ENCODE measurements around the gene ABI1.

Gene ABI1

DNA sequence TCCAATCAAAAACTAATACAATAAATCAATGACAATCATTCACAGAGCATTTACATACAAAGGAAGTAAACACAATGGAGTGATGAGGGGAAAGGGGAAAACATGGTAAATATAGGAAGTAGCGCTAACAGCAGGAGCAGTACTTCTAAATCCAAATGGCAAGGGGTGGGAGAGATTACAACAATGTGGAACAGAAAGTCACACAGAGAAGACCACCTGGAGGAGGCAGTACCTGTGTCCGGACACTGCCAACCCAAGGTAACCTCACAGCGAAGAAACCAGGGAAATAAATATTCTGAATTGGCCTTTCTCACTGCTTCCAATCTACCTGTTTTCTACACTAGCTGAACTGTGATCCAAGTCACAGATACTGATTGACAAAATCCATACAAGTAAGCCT is 58.2 kb downstream of the ABI1 start:
- Histone ChIP-seq H3K36me3 (replicated peaks; ENCODE audit: insufficient read depth, low read length) (no peaks in the 10 kb centered on the region), H3K4me2 (ENCODE audit: low read depth, low read length) (peak overlapping the region; percentile 14; the same call in 1 of the 2 replicates), H4K20me1 (ENCODE audit: insufficient read depth, low read length) (no peaks in the 10 kb centered on the region), H2AFZ (ENCODE audit: low read length) (no peak overlapping the region), H3K27ac (ENCODE audit: low read length) (no peak overlapping the region), H3K4me1 (ENCODE audit: low read length) (peaks cover 81% of the 10 kb centered on the region), H3K9ac (ENCODE audit: low read length) (no peak overlapping the region), H3K79me2 (ENCODE audit: low read length) (peaks cover 91% of the 10 kb centered on the region), H3K4me3 (ENCODE audit: low read length) (no peak overlapping the region), H3K9me2 (replicated peaks; ENCODE audit: insufficient read depth, low read length) (no peaks in the 10 kb centered on the region), H3K9me3 (replicated peaks; ENCODE audit: insufficient read depth, low read length) (no peaks in the 10 kb centered on the region), H3K27me3 (replicated peaks; ENCODE audit: insufficient read depth, low read length) (no peaks in the 10 kb centered on the region), H3F3A (ENCODE audit: insufficient read depth, low read length) (peaks cover 18% of the 10 kb centered on the region)
- no peak for DNase-seq
- TF ChIP-seq, protein P1, sequence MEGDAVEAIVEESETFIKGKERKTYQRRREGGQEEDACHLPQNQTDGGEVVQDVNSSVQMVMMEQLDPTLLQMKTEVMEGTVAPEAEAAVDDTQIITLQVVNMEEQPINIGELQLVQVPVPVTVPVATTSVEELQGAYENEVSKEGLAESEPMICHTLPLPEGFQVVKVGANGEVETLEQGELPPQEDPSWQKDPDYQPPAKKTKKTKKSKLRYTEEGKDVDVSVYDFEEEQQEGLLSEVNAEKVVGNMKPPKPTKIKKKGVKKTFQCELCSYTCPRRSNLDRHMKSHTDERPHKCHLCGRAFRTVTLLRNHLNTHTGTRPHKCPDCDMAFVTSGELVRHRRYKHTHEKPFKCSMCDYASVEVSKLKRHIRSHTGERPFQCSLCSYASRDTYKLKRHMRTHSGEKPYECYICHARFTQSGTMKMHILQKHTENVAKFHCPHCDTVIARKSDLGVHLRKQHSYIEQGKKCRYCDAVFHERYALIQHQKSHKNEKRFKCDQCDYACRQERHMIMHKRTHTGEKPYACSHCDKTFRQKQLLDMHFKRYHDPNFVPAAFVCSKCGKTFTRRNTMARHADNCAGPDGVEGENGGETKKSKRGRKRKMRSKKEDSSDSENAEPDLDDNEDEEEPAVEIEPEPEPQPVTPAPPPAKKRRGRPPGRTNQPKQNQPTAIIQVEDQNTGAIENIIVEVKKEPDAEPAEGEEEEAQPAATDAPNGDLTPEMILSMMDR (IDR thresholded peaks at IDR 0.05; ENCODE audit: low read length), result no peak
- no peak for TF ChIP-seq EZH2 (optimal IDR thresholded peaks at IDR 0.05; ENCODE audit: low read depth, low read length)

- peak overlapping the region; percentile 3; the same call in 1 of the 2 replicates for H3K27ac ChIP-seq (ENCODE audit: low read length)
- H3K79me2 ChIP-seq (ENCODE audit: low read length), result peaks cover 91% of the 10 kb centered on the region
Observed at GRCh38 chr10:26801831-26802230, 58.9 kb downstream of the ABI1 start.

GRCh38 chr10:26801274-26801673 is 59.5 kb downstream of the ABI1 start:
- H3K36me3 ChIP-seq (replicated peaks; ENCODE audit: insufficient read depth, low read length), result no peaks in the 10 kb centered on the region
- peaks cover 91% of the 10 kb centered on the region for H3K79me2 ChIP-seq (ENCODE audit: low read length)
- H4K20me1 ChIP-seq (ENCODE audit: insufficient read depth, low read length), result no peaks in the 10 kb centered on the region
- H3K4me3 ChIP-seq (ENCODE audit: low read length), result no peak overlapping the region
- no peaks in the 10 kb centered on the region for H3K9me2 ChIP-seq (replicated peaks; ENCODE audit: insufficient read depth, low read length)
- H3K4me2 ChIP-seq (ENCODE audit: low read depth, low read length), result peak overlapping the region; percentile 14; the same call in 1 of the 2 replicates
- no peaks in the 10 kb centered on the region for H3K9me3 ChIP-seq (replicated peaks; ENCODE audit: insufficient read depth, low read length)
- peaks cover 76% of the 10 kb centered on the region for H3K4me1 ChIP-seq (ENCODE audit: low read length)
- no peak overlapping the region for H3K27ac ChIP-seq (ENCODE audit: low read length)
- no peak overlapping the region for H3K9ac ChIP-seq (ENCODE audit: low read length)
- no peak for DNase-seq
- peaks cover 18% of the 10 kb centered on the region for H3F3A ChIP-seq (ENCODE audit: insufficient read depth, low read length)
- no peaks in the 10 kb centered on the region for H3K27me3 ChIP-seq (replicated peaks; ENCODE audit: insufficient read depth, low read length)
- H2AFZ ChIP-seq (ENCODE audit: low read length), result no peak overlapping the region
- TF ChIP-seq, protein P1 (IDR thresholded peaks at IDR 0.05; ENCODE audit: low read length), result no peak
- no peak for TF ChIP-seq EZH2phosphoT487 (IDR thresholded peaks at IDR 0.05; ENCODE audit: low read length)
- no peak for TF ChIP-seq EZH2 (optimal IDR thresholded peaks at IDR 0.05; ENCODE audit: low read depth, low read length)

More at GRCh38 chr10:26801831-26802230, 58.9 kb downstream of the ABI1 start:
- no peaks in the 10 kb centered on the region for H4K20me1 ChIP-seq (ENCODE audit: insufficient read depth, low read length)
- H3K4me2 ChIP-seq (ENCODE audit: low read depth, low read length), result peak overlapping the region; percentile 14; the same call in 1 of the 2 replicates
- H3K27me3 ChIP-seq (replicated peaks; ENCODE audit: insufficient read depth, low read length), result no peaks in the 10 kb centered on the region
- no peak overlapping the region for H3K4me3 ChIP-seq (ENCODE audit: low read length)
- peaks cover 82% of the 10 kb centered on the region for H3K4me1 ChIP-seq (ENCODE audit: low read length)
- no peak overlapping the region for H3K9ac ChIP-seq (ENCODE audit: low read length)
- no peaks in the 10 kb centered on the region for H3K9me3 ChIP-seq (replicated peaks; ENCODE audit: insufficient read depth, low read length)
- TF ChIP-seq EZH2 (optimal IDR thresholded peaks at IDR 0.05; ENCODE audit: low read depth, low read length), result no peak
- H3K36me3 ChIP-seq (replicated peaks; ENCODE audit: insufficient read depth, low read length), result no peaks in the 10 kb centered on the region
- H2AFZ ChIP-seq (ENCODE audit: low read length), result no peak overlapping the region
- no peak for DNase-seq
- H3K9me2 ChIP-seq (replicated peaks; ENCODE audit: insufficient read depth, low read length), result no peaks in the 10 kb centered on the region
- peaks cover 18% of the 10 kb centered on the region for H3F3A ChIP-seq (ENCODE audit: insufficient read depth, low read length)

DNA sequence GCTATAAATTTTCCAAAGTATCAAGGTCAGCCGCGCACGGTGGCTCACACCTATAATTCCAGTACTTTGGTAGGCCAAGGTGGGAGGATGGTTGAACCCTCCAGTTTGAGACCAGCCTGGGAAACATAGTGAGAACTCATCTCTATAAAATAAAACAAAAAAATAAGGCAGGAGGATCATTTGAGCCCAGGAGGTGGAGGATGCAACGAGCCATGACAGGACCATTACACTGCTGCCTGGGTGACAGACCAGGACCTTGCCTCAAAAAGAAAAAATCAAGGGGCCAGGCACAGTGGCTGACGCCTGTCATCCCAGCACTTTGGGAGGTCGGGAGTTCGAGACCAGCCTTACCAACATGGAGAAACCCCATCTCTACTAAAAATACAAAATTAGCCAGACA is 60.3 kb downstream of the ABI1 start:
- Histone ChIP-seq H3K9me2 (replicated peaks; ENCODE audit: insufficient read depth, low read length) (no peaks in the 10 kb centered on the region), H3K4me3 (ENCODE audit: low read length) (no peak overlapping the region), H3K9me3 (replicated peaks; ENCODE audit: insufficient read depth, low read length) (no peaks in the 10 kb centered on the region), H2AFZ (ENCODE audit: low read length) (no peak overlapping the region), H3K27ac (ENCODE audit: low read length) (peak overlapping the region; percentile 96; the same call in 1 of the 2 replicates), H3K4me1 (ENCODE audit: low read length) (peaks cover 68% of the 10 kb centered on the region), H4K20me1 (ENCODE audit: insufficient read depth, low read length) (no peaks in the 10 kb centered on the region), H3K9ac (ENCODE audit: low read length) (peak overlapping the region; percentile 50; the same call in 1 of the 2 replicates), H3K36me3 (replicated peaks; ENCODE audit: insufficient read depth, low read length) (no peaks in the 10 kb centered on the region), H3K79me2 (ENCODE audit: low read length) (peaks cover 91% of the 10 kb centered on the region), H3K4me2 (ENCODE audit: low read depth, low read length) (peak overlapping the region; percentile 66; the same call in 1 of the 2 replicates), H3F3A (ENCODE audit: insufficient read depth, low read length) (peaks cover 18% of the 10 kb centered on the region), H3K27me3 (replicated peaks; ENCODE audit: insufficient read depth, low read length) (no peaks in the 10 kb centered on the region)
- TF ChIP-seq, protein P1 (IDR thresholded peaks at IDR 0.05; ENCODE audit: low read length), result no peak
- TF ChIP-seq EZH2 (optimal IDR thresholded peaks at IDR 0.05; ENCODE audit: low read depth, low read length) (no peak), EZH2phosphoT487 (IDR thresholded peaks at IDR 0.05; ENCODE audit: low read length) (no peak)
- no peak for DNase-seq
